HG03060 (cell line): ENCODE results near the gene ST6GALNAC2.

Source experiments
- ATAC-seq: cut with Tn5 transposase; IDR thresholded peaks from one replicate; pipeline ENCODE4 v1.9.1; 2021; ENCODE audit warnings: low read depth, moderate number of reproducible peaks; ENCODE audit not compliant: unreplicated experiment

Gene ST6GALNAC2

DNA sequence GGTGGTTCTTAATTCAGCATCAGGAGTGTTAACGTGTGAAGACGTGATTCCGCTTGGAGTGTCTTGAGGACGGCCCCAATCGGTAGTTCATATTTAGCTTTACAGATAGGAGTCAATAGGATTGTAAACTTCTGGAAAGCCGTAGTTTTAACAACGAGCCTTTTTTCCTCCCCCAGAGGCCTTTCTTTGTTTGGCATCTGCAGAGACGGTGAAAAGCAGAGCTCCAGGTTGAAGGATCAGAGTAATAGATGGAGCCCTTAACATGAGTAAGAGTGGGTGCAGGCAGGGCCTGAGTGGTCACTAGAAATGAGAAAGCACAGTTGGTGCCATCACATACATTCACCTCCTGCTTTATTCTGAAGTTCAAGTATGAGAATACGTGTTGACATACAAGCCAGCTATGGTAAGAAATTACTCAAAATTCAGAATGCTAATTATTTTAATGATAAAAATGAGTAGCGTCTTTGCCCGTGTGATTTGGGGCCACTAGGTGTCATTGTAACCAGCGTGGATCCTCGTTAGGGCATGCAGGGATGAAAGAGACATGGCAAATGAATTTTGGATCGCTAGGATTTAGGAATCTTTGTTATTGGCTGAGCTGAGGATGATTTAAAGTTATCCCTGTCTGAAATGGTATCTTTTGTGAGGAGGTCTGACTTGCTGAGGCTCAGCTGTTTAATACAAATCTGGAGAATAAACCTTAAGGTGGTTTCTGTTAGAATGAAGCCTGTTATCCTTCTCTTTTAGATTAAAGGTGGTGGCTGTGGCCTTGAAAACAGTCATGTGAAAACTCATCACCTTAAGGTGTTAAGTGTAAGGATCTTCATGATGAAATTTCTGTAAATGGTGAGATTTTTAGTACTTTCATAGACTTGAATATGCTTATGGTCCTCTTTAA lies 27.2 kb downstream of the ST6GALNAC2 start:
- peak; percentile 18 for ATAC-seq

GRCh38 chr17:76557368-76558197 lies 28.1 kb downstream of the ST6GALNAC2 start:
- peak; percentile 56 for ATAC-seq

- ATAC-seq, result peak; percentile 28
These were observed 28.8 kb downstream of the ST6GALNAC2 start for GRCh38 chr17:76556765-76557367.

DNA sequence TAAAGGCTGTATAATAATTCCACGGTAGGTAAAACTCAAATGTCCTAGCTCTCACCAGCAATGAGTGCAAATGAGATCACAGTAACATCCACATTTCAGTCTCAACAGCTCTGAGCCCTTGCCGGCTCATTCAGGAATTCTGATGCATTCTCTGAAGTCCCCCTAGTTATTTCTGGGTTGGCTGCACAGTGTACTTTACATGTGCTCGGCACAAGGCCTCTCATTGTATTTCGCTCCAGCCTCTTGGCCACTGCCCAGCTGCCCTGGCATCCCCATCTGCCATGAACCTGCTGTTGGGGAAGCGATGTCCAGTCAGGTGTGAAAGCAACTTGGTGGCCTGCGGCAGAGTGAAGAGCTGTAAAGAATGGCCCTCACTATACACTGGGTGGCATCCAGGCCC lies 31.5 kb downstream of the ST6GALNAC2 start:
- no peak for ATAC-seq

DNA sequence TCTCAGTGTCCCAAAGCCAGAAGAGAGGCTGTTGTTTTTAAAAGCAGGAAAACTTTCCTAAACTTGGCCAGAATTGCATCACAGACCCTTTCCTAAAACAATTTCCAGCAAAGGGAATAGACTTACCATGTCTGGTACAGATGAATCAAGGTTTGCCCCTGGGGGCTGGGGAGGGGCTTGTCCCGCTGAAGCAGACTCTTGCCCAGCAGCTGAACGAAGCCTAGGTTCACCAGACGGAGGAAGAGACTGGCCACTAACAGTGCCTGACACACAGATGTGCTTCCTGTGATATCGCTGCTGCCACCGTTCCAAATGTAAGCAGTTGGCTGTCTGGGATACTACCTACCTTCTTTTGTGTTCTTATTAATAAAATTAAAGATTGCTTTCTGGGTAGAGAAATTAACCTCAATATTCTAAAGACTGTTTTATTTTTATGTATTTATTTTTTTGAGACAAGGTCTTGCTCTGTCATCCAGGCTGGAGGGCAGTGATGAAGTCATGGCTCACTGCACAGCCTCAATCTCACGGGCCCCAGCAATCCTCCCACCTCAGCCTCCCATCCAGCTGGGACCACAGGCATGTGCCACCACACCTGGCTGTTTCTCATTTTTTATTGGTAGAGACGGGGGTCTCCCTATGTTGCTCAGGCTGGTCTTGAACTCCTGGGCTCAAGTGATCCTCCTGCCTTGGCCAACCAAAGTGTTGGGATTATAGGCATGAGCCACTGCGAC lies 32.3 kb downstream of the ST6GALNAC2 start:
- no peak for ATAC-seq

- ATAC-seq, result no peak
These were observed 34.0 kb downstream of the ST6GALNAC2 start for GRCh38 chr17:76551685-76552084.

GRCh38 chr17:76550712-76551615 lies 34.7 kb downstream of the ST6GALNAC2 start:
- no peak for ATAC-seq

- no peak for ATAC-seq
These were observed 36.1 kb downstream of the ST6GALNAC2 start for GRCh38 chr17:76549539-76549938.

DNA sequence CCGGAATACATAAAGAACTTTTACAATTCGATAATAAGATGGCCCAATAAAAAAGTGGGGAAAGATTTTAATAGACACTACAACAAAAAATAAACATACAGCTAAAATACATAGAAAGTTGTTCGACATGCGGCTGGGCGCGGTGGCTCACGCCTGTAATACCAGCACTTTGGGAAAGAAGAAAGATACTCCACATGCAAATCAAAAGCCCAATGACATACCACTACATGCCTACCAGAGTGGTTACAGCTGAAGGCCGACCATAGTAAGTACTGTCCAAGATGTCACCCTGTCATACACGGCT lies 36.5 kb downstream of the ST6GALNAC2 start:
- ATAC-seq, result no peak

DNA sequence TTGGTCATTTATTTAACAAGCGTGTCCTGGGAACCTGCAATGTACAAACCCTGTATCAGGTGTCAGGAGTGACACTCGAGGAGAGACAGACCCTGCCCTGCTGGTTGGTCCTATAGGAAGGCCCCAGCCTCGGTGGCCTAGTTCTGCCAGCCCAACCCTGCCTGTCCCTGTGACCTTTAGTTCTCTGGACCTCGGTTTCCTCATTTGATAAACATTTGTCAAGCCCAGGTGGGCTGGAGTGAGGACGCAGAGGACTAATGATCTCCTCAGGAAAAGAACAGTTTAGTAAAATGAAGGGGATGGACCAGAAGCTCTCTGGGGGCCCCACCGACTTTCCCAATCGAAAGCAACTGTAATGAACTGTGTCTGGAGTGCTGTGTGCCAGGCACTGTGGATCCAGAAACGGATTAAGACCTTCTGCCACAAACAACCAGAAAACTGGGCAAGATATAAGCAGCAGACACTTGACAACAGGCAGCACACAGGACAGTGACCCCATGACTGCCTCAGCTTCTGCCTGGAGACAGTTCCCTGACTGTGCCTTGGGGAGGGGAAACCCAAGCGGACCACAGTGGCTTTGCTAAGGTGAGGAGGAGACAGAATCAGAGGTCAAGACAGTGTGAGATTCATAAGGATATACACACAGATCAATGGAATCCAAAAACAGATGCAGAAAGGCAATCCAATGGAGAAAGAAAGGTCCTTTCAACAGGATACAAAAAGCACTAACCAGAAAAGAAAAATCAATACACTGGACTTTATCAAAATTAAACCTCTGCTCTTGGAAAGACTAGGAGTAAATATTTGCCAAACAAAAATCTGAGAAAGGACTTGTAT lies 37.1 kb downstream of the ST6GALNAC2 start:
- no peak for ATAC-seq

DNA sequence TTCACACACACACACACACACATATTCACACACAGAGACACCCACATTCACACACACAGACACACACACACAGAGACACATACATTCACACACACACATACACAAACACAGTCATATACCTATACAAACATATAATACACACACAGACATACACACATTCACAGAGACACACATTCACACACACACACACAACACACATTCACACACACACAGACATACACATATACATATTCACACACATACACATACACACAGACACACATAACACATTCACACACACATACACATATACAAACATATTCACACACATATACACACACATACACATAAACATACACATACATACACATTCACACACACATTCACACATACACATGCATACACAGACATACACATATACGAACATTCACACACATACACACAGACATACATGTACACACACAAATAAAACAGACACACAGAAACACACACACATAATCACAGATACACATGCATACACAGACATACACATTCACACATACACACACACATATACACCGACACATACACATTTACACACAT lies 37.9 kb downstream of the ST6GALNAC2 start:
- ATAC-seq, result no peak

GRCh38 chr17:76547183-76547641 lies 38.4 kb downstream of the ST6GALNAC2 start:
- no peak for ATAC-seq

- ATAC-seq, result no peak
These were observed 39.0 kb downstream of the ST6GALNAC2 start for GRCh38 chr17:76546556-76547182.

DNA sequence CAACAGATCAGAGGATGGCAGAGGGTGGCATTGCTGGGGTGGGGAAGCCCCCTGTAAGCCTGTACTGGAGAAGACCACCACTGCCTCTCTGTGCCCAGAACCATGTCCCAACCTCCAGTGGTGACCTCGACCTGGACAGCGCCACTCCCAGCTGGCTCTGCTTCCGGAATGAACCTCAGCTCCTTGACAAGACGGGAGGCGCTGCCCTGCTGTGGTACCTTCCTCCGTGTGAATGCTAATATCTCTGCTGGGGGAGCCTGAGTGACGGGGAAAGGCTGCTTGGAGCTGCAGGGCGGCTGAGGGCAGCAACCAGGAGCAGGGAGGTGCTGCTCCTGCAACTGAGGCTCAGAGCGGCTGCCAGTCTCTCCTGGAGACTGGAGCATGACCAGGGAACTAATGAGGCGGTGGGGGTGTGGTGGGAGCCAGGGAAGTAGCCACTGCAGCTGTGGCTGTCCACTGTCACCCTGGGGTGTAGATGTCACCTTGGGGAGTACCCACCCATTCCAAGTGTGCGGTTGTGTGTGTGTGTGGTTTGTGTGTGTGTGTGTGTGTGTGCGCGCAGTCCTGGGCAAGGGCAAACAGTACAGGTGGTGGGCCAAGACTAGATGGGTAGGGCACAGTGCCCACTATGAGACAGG lies 39.6 kb downstream of the ST6GALNAC2 start:
- ATAC-seq, result no peak

GRCh38 chr17:76544546-76545365 lies 40.9 kb downstream of the ST6GALNAC2 start:
- no peak for ATAC-seq

GRCh38 chr17:76543826-76544545 lies 41.7 kb downstream of the ST6GALNAC2 start:
- ATAC-seq, result no peak
